ENCODE results near the gene NDUFAB1. TPM values are rescaled to one million over a fixed set of nuclear protein-coding genes. Genes with fewer than 3 reads are reported as not detected.
A peak's percentile ranks its signal among the peaks of the same experiment; 100 is the strongest.

NDUFAB1 gene
- total and polyA plus RNA-seq, 2 of the 13 experiments (the other 11 are each of a cell fraction or from before 2014, with no cell fraction given) = 221 to 601 TPM

DNA sequence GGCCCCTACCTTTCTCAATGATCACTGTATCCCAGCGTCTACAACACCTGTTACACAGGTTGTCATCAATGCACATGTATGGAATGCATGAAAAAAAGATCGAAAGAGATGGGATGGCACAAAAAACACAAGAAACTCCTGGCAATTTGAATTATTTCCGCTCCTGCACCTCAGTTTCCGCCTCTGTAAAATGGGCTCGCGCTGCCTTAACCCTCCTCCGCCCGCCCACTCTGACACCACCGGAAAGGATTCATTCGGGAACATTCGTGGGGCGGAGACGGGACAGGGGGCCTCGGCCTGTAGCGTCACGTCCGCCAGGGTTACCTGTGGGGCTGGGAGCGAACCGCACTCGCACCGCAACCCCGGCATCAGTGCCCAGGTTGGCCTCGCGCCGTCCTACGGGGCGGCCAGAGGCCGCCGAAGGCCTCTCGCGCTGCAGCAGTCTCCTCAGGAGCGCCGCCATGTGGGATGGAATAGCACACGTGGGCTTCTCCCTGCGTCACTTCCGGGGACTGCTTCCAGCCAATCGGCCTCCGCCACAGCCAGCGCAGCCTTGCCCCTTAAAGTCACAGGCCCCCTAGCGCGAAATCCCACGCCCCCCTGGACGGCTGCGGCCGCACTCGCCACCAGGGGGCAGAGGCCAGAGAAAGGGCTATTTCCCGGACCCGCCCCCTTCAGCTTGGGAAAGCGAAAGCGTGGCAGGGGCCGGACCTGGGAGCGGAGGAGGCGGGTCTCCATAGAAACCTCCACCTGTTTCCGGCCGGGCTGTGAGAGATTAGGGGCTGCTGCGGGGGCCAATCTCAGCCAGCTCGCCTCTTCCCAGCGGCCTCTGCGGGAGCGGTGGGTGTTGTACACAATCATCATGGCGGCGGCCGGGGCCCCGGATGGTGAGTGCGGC is 39.0 kb downstream of the NDUFAB1 start, which contains the start of the genes EARS2 and UBFD1 (continued):
- TF ChIP-seq ZHX2 (IDR thresholded peaks at IDR 0.05; ENCODE audit: low read depth) = 0 out of 2 replicates have a peak, but pooled peaks have one; percentile 62
- TF ChIP-seq ZHX2 (CRISPR knock-in tag; IDR thresholded peaks at IDR 0.05; ENCODE audit: borderline replicate concordance) = peak; percentile 98
- no peak for TF ChIP-seq ZNF343 (CRISPR knock-in tag; IDR thresholded peaks at IDR 0.05)
- TF ChIP-seq TIGD3 (CRISPR knock-in tag; IDR thresholded peaks at IDR 0.05; ENCODE audit: borderline replicate concordance) = no peak
- TF ChIP-seq ZNF451 (CRISPR knock-in tag; IDR thresholded peaks at IDR 0.05) = peak; percentile 98
- TF ChIP-seq HIC2 (CRISPR knock-in tag; IDR thresholded peaks at IDR 0.05; ENCODE audit: low read depth) = peak; percentile 28; the same call in 1 of the 2 replicates
- TF ChIP-seq, protein P1, sequence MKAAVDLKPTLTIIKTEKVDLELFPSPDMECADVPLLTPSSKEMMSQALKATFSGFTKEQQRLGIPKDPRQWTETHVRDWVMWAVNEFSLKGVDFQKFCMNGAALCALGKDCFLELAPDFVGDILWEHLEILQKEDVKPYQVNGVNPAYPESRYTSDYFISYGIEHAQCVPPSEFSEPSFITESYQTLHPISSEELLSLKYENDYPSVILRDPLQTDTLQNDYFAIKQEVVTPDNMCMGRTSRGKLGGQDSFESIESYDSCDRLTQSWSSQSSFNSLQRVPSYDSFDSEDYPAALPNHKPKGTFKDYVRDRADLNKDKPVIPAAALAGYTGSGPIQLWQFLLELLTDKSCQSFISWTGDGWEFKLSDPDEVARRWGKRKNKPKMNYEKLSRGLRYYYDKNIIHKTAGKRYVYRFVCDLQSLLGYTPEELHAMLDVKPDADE (CRISPR knock-in tag; IDR thresholded peaks at IDR 0.05) = peak; percentile 89
- TF ChIP-seq ZNF503 (CRISPR knock-in tag; IDR thresholded peaks at IDR 0.05) = peak; percentile 86
- TF ChIP-seq ZNF296 (CRISPR knock-in tag; conservative IDR thresholded peaks at IDR 0.05) = peak; percentile 67; the same call in 1 of the 2 replicates
- TF ChIP-seq GMEB1 (CRISPR knock-in tag; IDR thresholded peaks at IDR 0.05; ENCODE audit: borderline replicate concordance) = peak; percentile 89
- no peak; the same call in 1 of the 2 replicates for TF ChIP-seq GZF1 (CRISPR knock-in tag; IDR thresholded peaks at IDR 0.05)
- TF ChIP-seq TP53 (CRISPR knock-in tag; conservative IDR thresholded peaks at IDR 0.05) = peak; percentile 95
- peak; percentile 44; the same call in 1 of the 2 replicates for TF ChIP-seq PPARG (CRISPR knock-in tag; conservative IDR thresholded peaks at IDR 0.05)

All from HepG2 (cell line).